WI38 (cell line): ENCODE data around the gene CAB39.

Experiments used
- H3K4me3 ChIP-seq: 2 replicates; pipeline ENCODE4 v1.5.1; 2011; ENCODE audit warnings: low read depth, mild to moderate bottlenecking, control low read depth, low read length
- TF ChIP-seq, protein P1 (sequence below): IDR thresholded peaks from 2 replicates; pipeline ENCODE4 v1.5.1; 2012; ENCODE audit warnings: low read depth, mild to moderate bottlenecking, control low read depth, low read length

Gene CAB39

DNA sequence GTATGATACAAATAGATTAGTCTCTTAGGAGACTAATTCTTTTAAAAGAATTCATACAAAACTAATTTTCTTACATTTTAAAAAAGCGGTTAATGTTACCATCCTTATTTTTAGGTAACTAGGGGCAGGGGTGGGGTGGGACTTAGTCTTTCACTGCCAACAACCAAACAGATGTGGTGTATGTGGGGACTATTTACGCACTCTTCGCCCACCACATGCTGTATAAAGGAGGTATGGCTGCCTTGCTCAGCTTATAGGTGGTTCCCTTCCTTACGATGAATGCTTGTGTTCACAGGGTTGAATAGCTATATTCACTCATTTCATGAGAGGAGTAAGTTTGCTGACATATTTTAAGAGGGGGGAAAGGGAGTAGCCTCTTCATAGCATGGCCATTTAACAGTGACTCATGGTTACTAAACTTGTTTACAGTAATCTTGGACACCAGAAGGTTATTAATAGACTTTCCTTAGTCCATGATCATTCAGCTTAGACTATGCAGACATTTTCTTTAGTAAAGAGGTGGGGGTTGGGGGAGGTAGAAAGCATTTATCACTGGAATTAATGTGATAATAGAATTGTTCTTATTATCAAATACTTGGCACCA lies 61.8 kb downstream of the CAB39 start:
- TF ChIP-seq, protein P1, sequence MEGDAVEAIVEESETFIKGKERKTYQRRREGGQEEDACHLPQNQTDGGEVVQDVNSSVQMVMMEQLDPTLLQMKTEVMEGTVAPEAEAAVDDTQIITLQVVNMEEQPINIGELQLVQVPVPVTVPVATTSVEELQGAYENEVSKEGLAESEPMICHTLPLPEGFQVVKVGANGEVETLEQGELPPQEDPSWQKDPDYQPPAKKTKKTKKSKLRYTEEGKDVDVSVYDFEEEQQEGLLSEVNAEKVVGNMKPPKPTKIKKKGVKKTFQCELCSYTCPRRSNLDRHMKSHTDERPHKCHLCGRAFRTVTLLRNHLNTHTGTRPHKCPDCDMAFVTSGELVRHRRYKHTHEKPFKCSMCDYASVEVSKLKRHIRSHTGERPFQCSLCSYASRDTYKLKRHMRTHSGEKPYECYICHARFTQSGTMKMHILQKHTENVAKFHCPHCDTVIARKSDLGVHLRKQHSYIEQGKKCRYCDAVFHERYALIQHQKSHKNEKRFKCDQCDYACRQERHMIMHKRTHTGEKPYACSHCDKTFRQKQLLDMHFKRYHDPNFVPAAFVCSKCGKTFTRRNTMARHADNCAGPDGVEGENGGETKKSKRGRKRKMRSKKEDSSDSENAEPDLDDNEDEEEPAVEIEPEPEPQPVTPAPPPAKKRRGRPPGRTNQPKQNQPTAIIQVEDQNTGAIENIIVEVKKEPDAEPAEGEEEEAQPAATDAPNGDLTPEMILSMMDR, result no peak
- no peak overlapping the region for H3K4me3 ChIP-seq

DNA sequence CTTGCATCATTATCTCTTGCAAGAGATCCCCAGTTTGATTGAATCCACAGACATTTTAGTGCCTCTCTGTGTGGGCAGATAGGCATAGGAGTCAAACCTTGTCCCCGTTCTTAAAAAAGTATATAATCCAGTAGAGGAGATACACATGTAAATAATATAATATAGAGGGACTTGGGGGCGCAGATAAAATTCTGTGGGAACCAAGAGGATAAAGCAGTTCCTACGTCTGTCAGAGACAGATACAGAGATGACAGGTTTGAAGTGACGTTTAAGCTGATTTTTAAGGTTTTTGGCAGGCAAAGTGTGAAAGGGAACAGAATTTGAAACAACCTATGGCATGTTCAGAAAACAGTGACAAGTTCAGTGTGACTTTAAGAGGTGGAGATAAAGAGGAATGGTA lies 63.1 kb downstream of the CAB39 start:
- TF ChIP-seq, protein P1, result no peak

DNA sequence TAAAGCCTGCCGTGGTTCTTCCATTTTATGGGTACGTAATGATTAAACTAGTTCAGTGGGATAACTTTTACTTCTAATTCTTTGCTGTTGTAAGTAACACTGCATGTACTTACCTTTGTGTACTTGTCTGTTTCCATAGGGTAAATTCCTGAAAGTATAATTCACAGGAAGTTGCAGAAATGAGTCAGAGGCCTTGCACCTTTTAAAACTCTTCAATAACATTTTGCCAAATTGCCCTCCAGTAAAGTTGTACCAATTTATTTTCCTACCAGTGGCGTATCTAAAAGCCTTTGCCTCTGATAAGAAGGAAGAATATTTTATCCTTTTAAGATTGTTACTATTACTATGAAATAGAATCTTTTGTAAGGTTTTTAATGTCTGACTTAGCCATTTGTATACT lies 65.1 kb downstream of the CAB39 start:
- TF ChIP-seq, protein P1, result no peak
- H3K4me3 ChIP-seq, result no peak overlapping the region

More for the DNA sequence above, 63.1 kb downstream of the CAB39 start:
- no peak overlapping the region for H3K4me3 ChIP-seq

DNA sequence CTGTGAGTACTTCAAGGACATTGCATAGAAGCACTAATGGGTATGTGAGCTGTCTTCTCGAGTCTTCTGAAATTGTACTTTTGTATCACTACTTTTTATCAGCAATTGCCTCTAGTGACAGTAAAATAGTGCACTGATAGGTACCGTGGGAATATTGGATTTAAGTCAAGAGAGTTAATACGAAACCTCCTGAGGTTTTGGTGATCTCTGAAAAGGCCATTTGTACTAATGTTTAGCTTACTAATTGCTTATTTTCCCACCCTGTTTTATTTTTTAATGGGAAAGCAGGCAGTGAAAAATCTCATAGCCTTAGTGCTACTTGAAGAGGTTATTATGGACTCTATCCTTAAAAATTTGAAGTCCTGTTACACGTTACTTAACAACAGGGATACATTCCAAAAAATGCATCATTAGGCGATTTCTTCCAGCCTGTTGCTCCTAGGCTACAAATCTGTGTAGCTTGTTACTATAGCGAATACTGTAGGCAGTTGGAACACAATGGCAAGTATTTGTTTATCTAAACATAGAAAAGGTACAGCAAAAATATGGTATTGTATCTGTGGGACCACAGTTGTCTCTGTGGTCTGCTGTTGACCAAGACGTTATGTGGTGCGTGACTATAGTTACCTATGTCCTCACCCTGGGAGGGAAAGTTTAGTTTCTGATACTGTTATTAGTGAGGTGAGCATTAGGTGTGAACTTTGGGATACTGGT lies 65.9 kb downstream of the CAB39 start:
- TF ChIP-seq, protein P1, result no peak
- no peak overlapping the region for H3K4me3 ChIP-seq

DNA sequence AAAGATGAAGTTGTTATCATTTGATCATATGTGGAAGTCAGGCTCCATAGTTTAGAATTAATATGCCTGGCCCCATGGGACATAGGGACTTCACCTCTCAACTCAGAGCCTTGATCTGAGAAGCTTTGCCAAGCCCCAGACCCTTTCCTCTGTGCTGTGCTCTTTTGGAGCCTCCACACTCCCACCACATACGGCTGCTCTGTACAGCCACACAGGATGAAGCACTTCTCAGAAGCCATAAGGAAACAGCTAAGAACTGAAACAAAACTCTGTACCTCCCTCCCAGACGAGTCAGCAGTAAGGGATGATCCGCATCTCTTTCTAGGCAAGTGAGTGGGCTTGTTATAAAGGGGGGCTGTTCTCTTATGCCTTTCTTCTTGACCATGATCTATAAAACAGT lies 66.5 kb downstream of the CAB39 start:
- H3K4me3 ChIP-seq, result no peak overlapping the region
- TF ChIP-seq, protein P1, result no peak

DNA sequence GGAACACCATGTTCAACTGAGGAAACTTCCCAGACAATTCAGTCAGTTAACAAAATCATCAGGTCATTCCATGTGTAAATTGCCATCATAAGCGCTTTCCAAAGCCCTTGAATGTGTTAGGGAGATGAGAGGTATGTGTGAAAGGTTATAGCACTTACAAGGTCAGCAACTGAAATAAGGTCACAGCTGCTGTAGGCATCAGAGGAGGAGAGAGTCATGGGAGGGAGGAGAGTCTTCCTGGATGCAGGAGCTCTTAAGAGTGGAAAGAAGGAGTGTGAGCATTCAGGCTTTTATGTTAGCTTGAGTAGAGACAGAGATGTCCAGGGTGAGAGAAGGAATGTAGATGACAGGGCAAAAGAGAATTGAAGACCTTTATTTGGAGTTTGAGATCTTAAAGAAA lies 67.0 kb downstream of the CAB39 start:
- H3K4me3 ChIP-seq, result no peak overlapping the region
- TF ChIP-seq, protein P1, result no peak

DNA sequence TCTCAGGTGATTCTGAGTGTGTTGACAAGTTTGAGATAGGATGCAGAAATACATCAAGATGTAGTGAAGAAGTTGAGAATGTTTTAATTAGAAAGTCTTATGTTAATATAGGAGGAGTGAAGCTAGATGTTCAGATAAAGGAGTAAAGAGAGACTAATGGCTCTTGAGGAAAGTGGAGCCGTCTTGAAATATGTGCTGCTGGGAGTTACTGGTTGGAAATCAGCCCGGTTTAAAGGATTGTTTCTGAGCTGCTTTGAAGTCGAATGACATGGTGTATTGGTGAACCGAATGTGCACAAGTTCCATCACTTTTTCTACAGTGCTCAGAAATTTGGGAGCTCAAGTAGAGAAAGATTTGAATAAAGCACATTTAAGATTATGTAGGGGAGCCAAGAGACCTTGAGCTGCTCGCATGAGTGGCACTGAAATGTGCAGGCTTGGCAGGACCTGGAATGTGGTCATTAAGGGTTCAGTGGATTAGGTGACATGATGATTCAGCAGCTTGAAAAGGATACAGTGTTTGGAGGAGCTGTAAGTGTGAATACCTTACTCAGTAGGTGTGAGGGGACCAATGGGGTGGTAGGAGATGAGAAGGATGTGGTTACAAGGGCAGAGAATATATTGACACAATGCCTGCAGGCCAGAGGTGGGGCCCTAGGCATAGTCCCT lies 68.6 kb downstream of the CAB39 start:
- no peak overlapping the region for H3K4me3 ChIP-seq
- TF ChIP-seq, protein P1, result no peak
